ENCODE data around the gene ARHGAP26.

Gene ARHGAP26

GRCh38 chr5:143207563-143208364 is 437.6 kb downstream of the ARHGAP26 start:
- no peak for DNase-seq (ENCODE audit: low spot score)

DNA sequence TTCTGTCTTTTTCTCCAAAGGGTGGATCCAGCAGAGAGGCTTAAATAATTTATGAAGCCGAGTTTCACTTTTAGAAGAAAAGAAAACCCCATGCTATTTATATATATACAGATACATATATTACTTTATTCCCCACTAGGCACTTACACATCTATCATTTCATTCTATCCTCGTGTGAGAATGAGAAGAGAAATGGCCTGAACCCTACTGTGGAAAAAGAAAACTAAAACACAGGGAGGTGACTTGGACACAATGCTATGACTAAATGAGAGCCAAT is 438.1 kb downstream of the ARHGAP26 start:
- DNase-seq (ENCODE audit: low spot score) = no peak

DNA sequence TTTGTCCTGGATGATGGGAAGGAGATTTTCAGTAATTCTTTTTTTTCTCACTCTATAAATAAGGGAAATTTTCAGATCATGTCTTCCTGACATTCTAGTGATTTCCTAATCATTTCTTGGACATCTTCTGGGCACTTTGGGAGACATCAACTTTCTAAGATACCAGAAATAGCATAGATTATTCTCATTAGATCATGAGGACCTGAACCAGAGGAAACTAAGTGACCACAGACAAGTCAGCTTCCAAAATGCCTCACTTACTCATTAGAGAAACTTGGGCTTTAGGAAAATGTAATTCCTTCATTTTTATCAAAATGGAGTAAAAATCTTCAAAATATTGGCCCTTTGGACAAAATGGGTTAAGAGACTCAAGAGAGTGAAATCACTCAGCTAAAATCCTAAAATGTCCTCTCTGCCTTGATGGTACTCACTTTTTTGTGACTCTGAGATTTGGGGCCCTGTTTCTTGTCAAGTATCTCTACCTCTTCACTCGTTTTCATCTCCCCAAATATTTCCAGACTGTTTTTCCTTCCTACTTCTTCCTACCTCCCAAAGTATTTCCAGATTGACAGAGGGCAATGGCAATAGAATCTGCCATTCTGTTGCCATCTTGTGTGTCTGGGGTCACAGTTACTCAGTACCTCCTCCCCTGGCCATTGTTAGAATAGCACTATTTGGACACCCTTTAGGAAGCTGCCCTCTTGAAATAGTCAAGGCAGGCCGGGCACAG is 438.8 kb downstream of the ARHGAP26 start:
- no peak for DNase-seq (ENCODE audit: low spot score)

DNA sequence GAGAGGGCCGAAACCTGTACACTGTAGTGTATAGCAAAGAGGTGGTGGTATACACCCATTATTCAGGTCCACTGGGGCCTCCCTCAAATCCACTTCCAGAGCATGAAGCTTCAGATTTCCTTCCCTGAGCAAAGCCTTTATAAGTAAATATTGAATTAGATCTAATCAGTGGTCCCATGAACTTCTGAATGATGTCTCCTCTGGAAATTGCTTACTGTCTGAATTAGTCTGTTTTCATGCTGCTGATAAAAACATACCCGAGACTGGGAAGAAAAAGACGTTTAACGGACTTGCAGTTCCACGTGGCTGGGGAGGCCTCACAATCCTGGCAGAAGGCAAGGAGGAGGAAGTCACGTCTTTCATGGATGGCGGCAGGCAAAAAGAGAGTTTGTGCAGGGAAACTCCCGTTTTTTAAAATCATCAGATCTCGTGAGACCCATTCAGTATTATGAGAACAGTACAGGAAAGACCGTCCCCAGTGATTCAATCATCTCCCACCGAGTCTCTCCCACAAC is 439.8 kb downstream of the ARHGAP26 start:
- no peak for DNase-seq (ENCODE audit: low spot score)

GRCh38 chr5:143210576-143210975 is 440.4 kb downstream of the ARHGAP26 start:
- DNase-seq (ENCODE audit: low spot score) = no peak

DNA sequence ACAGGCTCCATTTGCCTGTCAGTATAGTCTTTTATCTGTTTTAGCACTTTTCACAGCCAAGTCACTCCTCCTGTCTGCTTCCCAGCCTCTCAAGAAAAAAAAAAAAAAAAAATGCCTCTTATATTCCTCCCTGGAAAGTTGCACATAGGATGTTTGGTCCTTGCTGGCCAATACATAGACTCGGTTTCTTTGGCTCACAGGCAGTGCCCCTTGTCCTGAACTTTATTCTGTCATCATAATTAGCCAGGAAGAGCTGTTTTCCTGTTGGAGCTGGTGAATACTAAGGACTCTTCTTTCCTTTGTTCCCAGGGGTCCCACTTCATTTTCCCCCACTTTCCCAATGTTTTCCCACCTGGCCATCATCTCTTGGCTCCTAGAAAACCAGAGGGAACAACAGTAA is 442.1 kb downstream of the ARHGAP26 start:
- DNase-seq (ENCODE audit: low spot score) = no peak

DNA sequence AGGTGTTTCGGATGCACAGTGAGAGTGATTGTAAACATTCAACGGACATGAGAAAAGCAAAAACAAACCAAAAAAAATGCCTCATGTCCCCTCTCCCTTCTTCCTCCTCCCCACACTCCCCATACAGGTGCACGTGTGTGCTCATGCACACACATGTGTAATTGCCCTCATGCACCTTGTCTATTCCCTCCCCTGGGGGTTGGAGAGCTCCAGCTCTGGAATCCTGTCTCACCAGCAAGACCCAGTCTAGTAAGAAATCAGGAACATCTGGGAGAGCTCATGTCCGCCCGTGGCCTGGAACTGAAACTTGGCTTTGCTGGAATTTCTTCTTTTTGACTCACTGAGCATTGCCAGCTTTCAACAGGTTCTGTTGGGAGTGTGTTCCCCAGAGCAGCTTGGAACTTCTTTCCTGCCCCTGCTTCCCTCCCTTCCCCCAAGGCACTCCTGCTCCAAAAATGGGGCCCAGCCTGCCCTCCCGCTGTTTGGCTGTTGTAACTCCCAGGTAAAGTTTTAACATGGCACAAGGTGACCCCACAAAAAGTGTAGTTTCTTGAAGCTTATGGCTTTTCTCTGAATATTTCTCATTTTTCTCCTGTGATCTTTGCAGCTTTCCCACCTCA is 443.2 kb downstream of the ARHGAP26 start:
- DNase-seq (ENCODE audit: low spot score) = no peak

- DNase-seq (ENCODE audit: low spot score) = no peak
Measured at GRCh38 chr5:143213851-143214363, 443.7 kb downstream of the ARHGAP26 start.

DNA sequence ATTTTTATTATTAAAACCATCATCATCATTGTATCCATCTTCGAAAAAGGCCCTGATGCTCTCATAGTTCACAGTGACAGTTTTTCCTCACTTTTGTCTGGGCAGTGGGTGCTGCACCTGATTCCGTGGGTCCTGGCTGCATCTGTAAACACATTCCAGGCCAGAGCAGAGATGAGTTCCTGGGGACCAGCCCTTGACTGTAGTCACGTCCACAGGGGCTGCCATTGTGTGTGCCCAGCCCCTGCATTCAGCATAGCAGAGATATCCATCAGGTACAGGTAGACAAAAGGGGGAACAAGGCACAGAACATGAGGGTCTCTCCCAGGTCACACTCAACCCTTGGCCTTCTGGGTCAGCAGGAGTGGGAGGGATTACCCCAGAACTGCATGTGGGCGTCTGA is 444.3 kb downstream of the ARHGAP26 start:
- no peak for DNase-seq (ENCODE audit: low spot score)

DNA sequence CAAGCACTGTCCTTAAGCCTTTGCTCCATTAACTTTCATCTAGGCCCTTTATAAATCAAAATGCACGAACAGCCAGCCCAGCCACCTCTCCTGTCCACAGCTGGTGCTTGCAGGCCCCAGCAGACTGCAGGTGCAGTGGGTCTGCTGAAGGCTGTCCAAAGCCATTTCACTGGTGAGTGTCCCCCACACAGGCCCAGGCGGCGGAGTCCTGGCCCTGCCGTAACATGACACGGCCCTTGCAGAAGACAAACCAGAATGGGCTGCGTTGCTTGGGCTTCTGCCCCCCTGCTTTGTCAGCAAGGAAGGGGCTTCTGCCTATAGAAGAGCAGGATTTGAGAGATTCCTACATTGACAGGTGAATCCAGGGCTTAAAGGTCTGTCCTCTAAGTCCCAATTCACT is 444.7 kb downstream of the ARHGAP26 start:
- DNase-seq (ENCODE audit: low spot score) = no peak

GRCh38 chr5:143215690-143216089 is 445.5 kb downstream of the ARHGAP26 start:
- DNase-seq (ENCODE audit: low spot score) = no peak

GRCh38 chr5:143216211-143216610 is 446.0 kb downstream of the ARHGAP26 start:
- DNase-seq (ENCODE audit: low spot score) = no peak

GRCh38 chr5:143217065-143217803 is 447.1 kb downstream of the ARHGAP26 start:
- DNase-seq (ENCODE audit: low spot score) = no peak

- DNase-seq (ENCODE audit: low spot score) = no peak
Measured at GRCh38 chr5:143217804-143218160, 447.6 kb downstream of the ARHGAP26 start.

DNA sequence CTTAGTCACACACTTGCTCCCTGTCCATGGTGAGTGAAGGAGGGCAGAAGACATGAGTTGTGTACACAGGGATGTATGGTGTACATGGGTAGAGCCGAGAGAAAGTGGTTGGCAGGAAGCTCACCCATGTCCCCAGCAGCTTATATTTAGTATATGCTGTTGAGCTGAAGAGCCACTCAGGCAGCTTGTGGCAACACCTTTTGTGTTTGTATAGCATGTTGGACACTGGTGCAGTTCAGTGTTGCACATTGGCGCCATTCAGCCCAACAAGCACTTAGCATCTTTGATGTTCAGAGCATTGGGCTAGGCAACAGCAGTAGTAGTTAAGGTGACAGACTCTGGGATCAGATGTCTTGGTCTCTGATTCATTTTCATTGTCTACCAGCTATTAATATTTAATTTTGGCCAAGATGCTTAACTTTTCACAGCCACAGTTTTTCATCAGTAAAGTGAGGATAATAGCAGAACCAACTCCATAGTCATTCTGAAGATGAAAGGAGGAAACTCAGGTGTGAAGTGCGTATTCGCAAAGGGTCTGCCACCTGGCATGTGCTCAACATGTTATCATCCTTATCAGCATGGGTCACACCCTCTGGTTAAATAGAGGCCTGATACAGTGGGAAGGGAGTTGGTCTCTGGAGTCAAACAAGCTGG is 448.5 kb downstream of the ARHGAP26 start:
- no peak for DNase-seq (ENCODE audit: low spot score)

DNA sequence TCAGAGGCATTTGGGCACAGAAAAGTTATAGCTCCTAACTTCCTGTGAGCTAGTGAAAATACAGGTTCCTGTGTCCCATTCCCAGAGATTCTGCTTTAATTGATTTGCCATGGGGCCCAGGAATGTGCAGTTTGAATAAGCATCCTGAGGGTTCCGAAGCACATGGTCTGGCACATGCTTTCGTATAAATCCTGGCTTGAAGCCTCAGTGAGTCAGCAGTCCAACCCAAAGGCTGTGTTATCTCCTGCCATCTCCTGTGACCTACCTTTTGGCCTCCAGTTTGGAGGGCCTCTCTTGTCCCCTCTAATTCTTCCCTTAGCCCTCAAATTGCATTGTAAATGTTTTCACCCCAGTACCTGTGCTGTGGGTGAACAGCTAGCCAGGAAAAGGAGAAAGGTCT is 449.5 kb downstream of the ARHGAP26 start:
- no peak for DNase-seq (ENCODE audit: low spot score)

DNA sequence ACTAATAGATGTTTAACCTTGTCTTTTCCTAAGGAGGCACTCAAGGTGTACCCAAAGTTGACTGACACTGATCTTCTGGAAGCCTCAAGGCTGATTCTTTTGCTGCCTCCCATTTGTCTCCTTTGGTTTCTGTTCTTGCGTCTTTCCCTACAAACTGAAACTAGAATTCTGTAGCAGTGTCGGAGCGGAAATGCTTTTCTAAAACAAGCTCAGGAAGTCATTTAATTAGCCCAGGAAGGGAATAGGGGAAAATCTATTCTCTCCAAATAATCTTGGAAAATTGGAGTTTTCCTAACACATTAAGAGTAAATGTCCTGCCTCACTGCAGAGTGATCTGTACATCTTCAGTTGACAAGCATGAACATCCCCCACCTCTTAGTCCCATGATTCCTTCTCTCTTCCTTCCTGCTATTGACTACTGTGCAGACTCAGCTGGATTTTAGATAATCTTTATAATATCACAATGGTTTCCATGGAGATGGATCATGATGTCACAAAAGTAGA is 450.6 kb downstream of the ARHGAP26 start:
- DNase-seq (ENCODE audit: low spot score) = no peak

GRCh38 chr5:143222287-143223231 is 452.4 kb downstream of the ARHGAP26 start:
- DNase-seq (ENCODE audit: low spot score) = no peak

DNA sequence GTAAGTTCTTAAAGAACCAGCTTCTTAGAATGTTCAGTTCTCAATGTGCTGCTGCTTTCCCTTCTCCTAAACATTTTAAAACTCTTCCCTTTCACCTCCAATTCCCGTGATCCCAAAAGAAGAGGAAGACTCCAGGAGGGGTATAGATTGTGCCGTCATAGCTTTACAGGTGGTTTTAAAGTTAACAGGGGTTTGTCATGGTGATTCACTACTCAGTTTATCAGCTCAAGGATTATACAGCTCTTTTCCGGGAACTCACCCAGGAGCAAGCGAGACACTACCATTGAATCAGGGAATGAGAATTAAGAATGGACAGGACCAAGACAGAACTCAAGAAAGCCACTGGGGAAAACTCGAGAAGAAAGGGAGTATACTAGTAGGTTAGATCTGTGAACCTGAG is 454.5 kb downstream of the ARHGAP26 start:
- DNase-seq (ENCODE audit: low spot score) = no peak

DNA sequence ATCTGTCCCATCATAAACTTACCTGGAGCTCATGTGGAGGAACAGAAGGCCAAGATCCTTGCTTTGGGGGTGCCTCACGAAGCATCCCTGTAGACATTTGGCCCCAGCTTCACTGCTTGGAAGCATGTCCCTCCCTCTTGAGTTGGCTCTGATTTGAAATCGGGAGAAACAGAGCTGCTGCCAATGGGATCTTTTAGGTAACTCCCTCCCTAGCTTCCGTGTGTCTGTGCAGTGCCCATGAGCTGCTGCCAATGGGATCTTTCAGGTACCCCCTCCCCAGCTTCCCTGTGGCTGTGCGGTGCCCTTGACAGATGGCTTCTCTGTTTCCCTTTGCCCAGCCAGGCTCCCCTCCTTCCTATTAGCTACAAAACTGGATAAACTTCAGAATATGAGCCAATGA is 455.3 kb downstream of the ARHGAP26 start:
- no peak for DNase-seq (ENCODE audit: low spot score)
